ENCODE data around the gene PTGER2.

Gene PTGER2

DNA sequence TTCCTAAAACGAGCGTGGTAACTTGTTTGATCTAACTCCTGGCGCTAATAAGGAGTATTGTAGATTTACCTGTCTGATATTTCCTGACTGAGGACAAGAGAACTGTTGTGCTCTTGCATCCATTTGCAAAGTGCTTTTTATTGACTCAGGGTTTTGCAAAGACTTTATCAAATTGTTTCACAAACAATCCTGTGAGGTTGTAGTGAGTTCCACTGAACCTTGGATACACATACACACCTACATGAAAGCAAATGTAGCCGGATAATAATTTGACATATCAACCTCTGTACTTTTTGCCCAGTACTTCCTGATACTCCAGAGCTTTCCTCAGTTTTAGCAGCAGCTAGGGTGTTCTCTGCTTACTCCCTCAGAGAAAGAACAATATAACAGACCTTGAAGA lies 6.7 kb upstream of the PTGER2 start:
- H3K4me1 ChIP-seq (ENCODE audit: insufficient read depth, insufficient read length), result peaks cover 3% of the 10 kb centered on the region
- H3K27me3 ChIP-seq (ENCODE audit: insufficient read depth, insufficient read length), result peaks cover 5% of the 10 kb centered on the region
- no peak for TF ChIP-seq YY1 (IDR thresholded peaks at IDR 0.05; ENCODE audit: insufficient read depth, insufficient read length)
- H3K9ac ChIP-seq (ENCODE audit: insufficient read length, low read depth), result no peak overlapping the region
- DNase-seq (ENCODE audit: low read depth, low spot score), result no peak
- no peak overlapping the region for H3K4me3 ChIP-seq (ENCODE audit: insufficient read length, low read depth)
- H3K36me3 ChIP-seq (ENCODE audit: insufficient read depth, insufficient read length, low read length), result no peaks in the 10 kb centered on the region
- no peaks in the 10 kb centered on the region for H3K9me3 ChIP-seq (ENCODE audit: insufficient read depth, low read length)

DNA sequence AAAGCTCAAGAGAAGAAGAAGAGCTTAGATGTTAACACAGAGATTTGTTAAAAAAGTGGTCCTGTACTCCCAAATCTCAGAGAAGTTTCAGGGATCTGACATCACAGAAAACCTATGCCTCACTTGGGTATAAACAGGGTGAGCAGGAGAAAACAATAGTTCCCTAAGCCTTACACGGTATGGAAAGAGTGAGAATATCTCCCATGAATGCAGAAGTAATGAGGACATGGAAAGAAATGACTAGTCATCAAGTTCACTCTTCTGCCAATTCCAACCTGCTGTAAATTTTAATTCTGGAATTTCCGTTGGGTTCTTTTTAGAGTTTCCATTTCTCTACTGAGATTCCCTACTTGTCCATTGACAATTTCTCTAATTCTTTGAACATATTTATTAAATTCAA lies 6.2 kb upstream of the PTGER2 start:
- peaks cover 3% of the 10 kb centered on the region for H3K4me1 ChIP-seq (ENCODE audit: insufficient read depth, insufficient read length)
- no peak overlapping the region for H3K9ac ChIP-seq (ENCODE audit: insufficient read length, low read depth)
- H3K27me3 ChIP-seq (ENCODE audit: insufficient read depth, insufficient read length), result peaks cover 10% of the 10 kb centered on the region
- no peaks in the 10 kb centered on the region for H3K36me3 ChIP-seq (ENCODE audit: insufficient read depth, insufficient read length, low read length)
- H3K4me3 ChIP-seq (ENCODE audit: insufficient read length, low read depth), result no peak overlapping the region
- DNase-seq (ENCODE audit: low read depth, low spot score), result no peak
- TF ChIP-seq YY1 (IDR thresholded peaks at IDR 0.05; ENCODE audit: insufficient read depth, insufficient read length) (no peak), SUZ12 (IDR thresholded peaks at IDR 0.05; ENCODE audit: extremely low read depth, insufficient read depth, insufficient read length) (no peak), ZNF274 (IDR thresholded peaks at IDR 0.05; ENCODE audit: low read depth, low read length) (no peak)
- no peaks in the 10 kb centered on the region for H3K9me3 ChIP-seq (ENCODE audit: insufficient read depth, low read length)

GRCh38 chr14:52310541-52310940 lies 3.6 kb upstream of the PTGER2 start:
- H3K9ac ChIP-seq (ENCODE audit: insufficient read length, low read depth), result no peak overlapping the region
- no peak for DNase-seq (ENCODE audit: low read depth, low spot score)
- TF ChIP-seq YY1 (IDR thresholded peaks at IDR 0.05; ENCODE audit: insufficient read depth, insufficient read length), result no peak
- TF ChIP-seq SUZ12 (IDR thresholded peaks at IDR 0.05; ENCODE audit: extremely low read depth, insufficient read depth, insufficient read length), result no peak
- no peak for TF ChIP-seq ZNF274 (IDR thresholded peaks at IDR 0.05; ENCODE audit: low read depth, low read length)

DNA sequence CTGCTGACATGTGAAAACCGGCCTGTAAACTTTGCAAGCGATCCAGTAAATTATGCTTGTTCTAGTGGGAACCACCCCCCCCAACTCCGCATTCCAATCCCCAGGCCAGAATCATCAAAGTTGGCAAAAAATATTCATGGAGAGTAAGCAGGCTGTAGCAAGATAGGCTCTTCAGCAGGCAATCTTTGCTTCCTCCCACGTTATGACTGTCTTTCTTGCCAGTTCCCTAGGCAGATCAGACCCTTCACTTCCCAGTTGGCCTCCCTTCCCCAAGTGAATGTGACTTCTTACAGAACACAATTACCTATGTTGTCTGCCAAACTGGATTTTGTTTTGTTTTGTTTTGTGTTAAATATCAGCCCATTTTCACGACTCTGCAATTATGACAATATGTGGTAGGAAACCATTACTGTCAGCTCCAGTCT lies 1.2 kb upstream of the PTGER2 start:
- no peak overlapping the region for H3K4me3 ChIP-seq (ENCODE audit: insufficient read length, low read depth)
- no peak for DNase-seq (ENCODE audit: low read depth, low spot score)
- peaks cover 3% of the 10 kb centered on the region for H3K4me1 ChIP-seq (ENCODE audit: insufficient read depth, insufficient read length)
- no peak overlapping the region for H3K9ac ChIP-seq (ENCODE audit: insufficient read length, low read depth)
- peaks cover 54% of the 10 kb centered on the region for H3K27me3 ChIP-seq (ENCODE audit: insufficient read depth, insufficient read length)
- no peaks in the 10 kb centered on the region for H3K9me3 ChIP-seq (ENCODE audit: insufficient read depth, low read length)
- TF ChIP-seq ZNF274 (IDR thresholded peaks at IDR 0.05; ENCODE audit: low read depth, low read length) (no peak), SUZ12 (IDR thresholded peaks at IDR 0.05; ENCODE audit: extremely low read depth, insufficient read depth, insufficient read length) (no peak), YY1 (IDR thresholded peaks at IDR 0.05; ENCODE audit: insufficient read depth, insufficient read length) (no peak)
- no peaks in the 10 kb centered on the region for H3K36me3 ChIP-seq (ENCODE audit: insufficient read depth, insufficient read length, low read length)

More at GRCh38 chr14:52310541-52310940, 3.6 kb upstream of the PTGER2 start:
- H3K27me3 ChIP-seq (ENCODE audit: insufficient read depth, insufficient read length), result peaks cover 37% of the 10 kb centered on the region
- peaks cover 3% of the 10 kb centered on the region for H3K4me1 ChIP-seq (ENCODE audit: insufficient read depth, insufficient read length)
- no peaks in the 10 kb centered on the region for H3K36me3 ChIP-seq (ENCODE audit: insufficient read depth, insufficient read length, low read length)
- H3K9me3 ChIP-seq (ENCODE audit: insufficient read depth, low read length), result no peaks in the 10 kb centered on the region
- H3K4me3 ChIP-seq (ENCODE audit: insufficient read length, low read depth), result no peak overlapping the region

- H3K27me3 ChIP-seq (ENCODE audit: insufficient read depth, insufficient read length), result peaks cover 54% of the 10 kb centered on the region
- TF ChIP-seq YY1 (IDR thresholded peaks at IDR 0.05; ENCODE audit: insufficient read depth, insufficient read length) (no peak), ZNF274 (IDR thresholded peaks at IDR 0.05; ENCODE audit: low read depth, low read length) (no peak), SUZ12 (IDR thresholded peaks at IDR 0.05; ENCODE audit: extremely low read depth, insufficient read depth, insufficient read length) (no peak)
- H3K4me1 ChIP-seq (ENCODE audit: insufficient read depth, insufficient read length), result peaks cover 3% of the 10 kb centered on the region
- peak overlapping the region; percentile 79 for H3K9ac ChIP-seq (ENCODE audit: insufficient read length, low read depth)
- DNase-seq (ENCODE audit: low read depth, low spot score), result no peak
- H3K36me3 ChIP-seq (ENCODE audit: insufficient read depth, insufficient read length, low read length), result no peaks in the 10 kb centered on the region
- peak overlapping the region; percentile 64 for H3K4me3 ChIP-seq (ENCODE audit: insufficient read length, low read depth)
- H3K9me3 ChIP-seq (ENCODE audit: insufficient read depth, low read length), result no peaks in the 10 kb centered on the region
Observed at GRCh38 chr14:52313462-52313861, 650 bp upstream of the PTGER2 start.

GRCh38 chr14:52314595-52315354 lies 663 bp downstream of the PTGER2 start:
- TF ChIP-seq SUZ12 (IDR thresholded peaks at IDR 0.05; ENCODE audit: extremely low read depth, insufficient read depth, insufficient read length) (peak; percentile 81), ZNF274 (IDR thresholded peaks at IDR 0.05; ENCODE audit: low read depth, low read length) (no peak)
- no peaks in the 10 kb centered on the region for H3K9me3 ChIP-seq (ENCODE audit: insufficient read depth, low read length)
- peaks cover 54% of the 10 kb centered on the region for H3K27me3 ChIP-seq (ENCODE audit: insufficient read depth, insufficient read length)
- no peaks in the 10 kb centered on the region for H3K36me3 ChIP-seq (ENCODE audit: insufficient read depth, insufficient read length, low read length)
- DNase-seq (ENCODE audit: low read depth, low spot score), result no peak
- peak overlapping the region; percentile 79 for H3K9ac ChIP-seq (ENCODE audit: insufficient read length, low read depth)
- no peaks in the 10 kb centered on the region for H3K4me1 ChIP-seq (ENCODE audit: insufficient read depth, insufficient read length)
- H3K4me3 ChIP-seq (ENCODE audit: insufficient read length, low read depth), result peak overlapping the region; percentile 64

- no peaks in the 10 kb centered on the region for H3K36me3 ChIP-seq (ENCODE audit: insufficient read depth, insufficient read length, low read length)
- TF ChIP-seq SUZ12 (IDR thresholded peaks at IDR 0.05; ENCODE audit: extremely low read depth, insufficient read depth, insufficient read length) (no peak), YY1 (IDR thresholded peaks at IDR 0.05; ENCODE audit: insufficient read depth, insufficient read length) (no peak), ZNF274 (IDR thresholded peaks at IDR 0.05; ENCODE audit: low read depth, low read length) (no peak)
- no peaks in the 10 kb centered on the region for H3K4me1 ChIP-seq (ENCODE audit: insufficient read depth, insufficient read length)
- H3K27me3 ChIP-seq (ENCODE audit: insufficient read depth, insufficient read length), result peaks cover 54% of the 10 kb centered on the region
- DNase-seq (ENCODE audit: low read depth, low spot score), result no peak
- no peaks in the 10 kb centered on the region for H3K9me3 ChIP-seq (ENCODE audit: insufficient read depth, low read length)
- peak overlapping the region; percentile 26 for H3K9ac ChIP-seq (ENCODE audit: insufficient read length, low read depth)
- peak overlapping the region; percentile 64 for H3K4me3 ChIP-seq (ENCODE audit: insufficient read length, low read depth)
Observed at GRCh38 chr14:52315355-52315718, 1.2 kb downstream of the PTGER2 start.

Data from NT2/D1 (cell line).